ENCODE measurements around the gene ABCA4.

DNA sequence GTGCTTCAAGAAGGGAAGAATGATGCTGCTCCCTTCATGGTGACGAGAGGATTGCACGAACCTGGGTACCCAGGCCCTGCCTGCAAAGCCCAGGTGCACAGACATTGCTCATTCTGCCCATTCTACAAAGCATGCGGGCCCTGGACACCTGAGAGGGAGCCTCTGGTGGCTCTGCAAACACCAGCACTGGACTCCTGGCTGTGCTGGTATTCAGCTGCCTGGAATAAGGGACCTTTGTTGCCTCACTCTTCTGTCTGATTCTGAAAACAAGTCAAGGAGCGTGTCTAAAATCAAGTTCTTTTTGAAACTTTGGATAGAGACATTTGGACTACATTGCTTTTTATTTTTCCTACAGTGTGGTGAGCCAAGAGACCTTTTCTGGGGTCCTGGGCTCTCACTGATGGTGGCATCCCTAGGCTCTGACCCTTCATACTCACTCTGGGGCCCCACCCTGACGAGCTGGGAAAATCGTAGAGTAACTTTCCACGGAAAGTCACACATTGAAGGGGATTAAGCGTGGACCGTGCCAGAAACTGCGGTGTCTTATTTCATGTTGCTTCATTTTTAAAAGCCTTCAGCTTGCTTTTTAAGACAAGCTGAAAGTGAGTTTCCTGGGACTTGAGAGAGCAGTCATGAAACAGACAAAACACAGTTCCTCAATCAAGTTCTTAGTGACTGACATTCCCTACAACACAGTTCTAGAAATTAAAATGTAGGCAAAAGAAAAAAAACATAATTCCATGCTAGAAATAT, 24.0 kb downstream of the ABCA4 start:
- no peak for TF ChIP-seq CTCF (IDR thresholded peaks at IDR 0.05 in 4 of 5, conservative IDR thresholded peaks at IDR 0.05 in 1 of 5)
- no peak for TF ChIP-seq POLR2A (IDR thresholded peaks at IDR 0.05)
